ENCODE data around the gene HPS4.
A peak's percentile ranks its signal among the peaks of the same experiment; 100 is the strongest.

HPS4 gene

GRCh38 chr22:26496456-26496855 lies 12.9 kb upstream of the HPS4 start:
- no peak for DNase-seq

- no peak for DNase-seq
Measured at GRCh38 chr22:26494506-26494905, 10.9 kb upstream of the HPS4 start.

GRCh38 chr22:26492220-26492619 lies 8.6 kb upstream of the HPS4 start:
- DNase-seq = no peak

- DNase-seq = no peak
Measured at GRCh38 chr22:26489447-26490036, 6.0 kb upstream of the HPS4 start.

- peak in 1 of 3 experiments; percentile 22 for DNase-seq
Measured at GRCh38 chr22:26487996-26488395, 4.4 kb upstream of the HPS4 start.

- DNase-seq = no peak
Measured at GRCh38 chr22:26486394-26486793, 2.8 kb upstream of the HPS4 start.

- DNase-seq = no peak
Measured at GRCh38 chr22:26485806-26486390, 2.3 kb upstream of the HPS4 start.

- DNase-seq = no peak
Measured at GRCh38 chr22:26485013-26485412, 1.4 kb upstream of the HPS4 start.

GRCh38 chr22:26484360-26484706 lies 750 bp upstream of the HPS4 start:
- no peak for DNase-seq

- no peak for DNase-seq
Measured at GRCh38 chr22:26483043-26483438, 542 bp downstream of the HPS4 start.

GRCh38 chr22:26482161-26482560 lies 1.4 kb downstream of the HPS4 start:
- DNase-seq = no peak

- no peak for DNase-seq
Measured at GRCh38 chr22:26481694-26482093, 1.9 kb downstream of the HPS4 start.

- DNase-seq = no peak
Measured at GRCh38 chr22:26481112-26481693, 2.4 kb downstream of the HPS4 start.

- DNase-seq = no peak
Measured at GRCh38 chr22:26480611-26480932, 3.0 kb downstream of the HPS4 start.

GRCh38 chr22:26479792-26480610 lies 3.6 kb downstream of the HPS4 start:
- DNase-seq = peak in 1 of 3 experiments; percentile 19

GRCh38 chr22:26479043-26479791 lies 4.4 kb downstream of the HPS4 start:
- peak in 1 of 3 experiments; percentile 41 for DNase-seq

GRCh38 chr22:26477341-26477731 lies 6.2 kb downstream of the HPS4 start:
- DNase-seq = no peak

- no peak for DNase-seq
Measured at GRCh38 chr22:26476705-26477340, 6.8 kb downstream of the HPS4 start.

GRCh38 chr22:26474682-26475081 lies 8.9 kb downstream of the HPS4 start:
- peak in 1 of 3 experiments; percentile 7 for DNase-seq

GRCh38 chr22:26471522-26471921 lies 12.1 kb downstream of the HPS4 start:
- no peak for DNase-seq

GRCh38 chr22:26470807-26471206 lies 12.8 kb downstream of the HPS4 start:
- DNase-seq = no peak

GRCh38 chr22:26466196-26466595 lies 17.4 kb downstream of the HPS4 start:
- DNase-seq = no peak

GRCh38 chr22:26464312-26464711 lies 19.3 kb downstream of the HPS4 start:
- DNase-seq = no peak

Measured in NCI-H1417 (cell line).